ENCODE results near the gene CCR7.

Gene CCR7

GRCh38 chr17:40531051-40531991, 34.0 kb downstream of the CCR7 start:
- no peak for TF ChIP-seq CTCF (conservative IDR thresholded peaks at IDR 0.05; ENCODE audit: low read depth)
- DNase-seq (ENCODE audit: low spot score), result no peak
- peak overlapping the region; percentile 74 for H3K27ac ChIP-seq
- ChIA-PET CTCF (interaction anchor here (0.6 to 1.1 kb wide), 3 partner anchors 30 to 55 kb away, joined by 3 to 4 read pairs (median 4); no protein-coding TSS in a partner anchor), POLR2A (ENCODE audit: low non-redundant PET) (interaction anchor here (1.0 to 1.9 kb wide), 3 partner anchors 30 to 31 kb away, joined by 3 to 4 read pairs (median 3); partner anchors contain the start of gene TNS4)

- CTCF ChIA-PET, result interaction anchor here (0.6 to 0.9 kb wide), 2 partner anchors 12 to 31 kb away, joined by 3 read pairs; no protein-coding TSS in a partner anchor
- no peak for TF ChIP-seq CTCF (conservative IDR thresholded peaks at IDR 0.05; ENCODE audit: low read depth)
- peak overlapping the region; percentile 74 for H3K27ac ChIP-seq
- POLR2A ChIA-PET (ENCODE audit: low non-redundant PET), result interaction anchor here (0.6 to 1.2 kb wide), 2 partner anchors 29 to 44 kb away, joined by 3 read pairs; partner anchors contain the start of gene TNS4
- DNase-seq (ENCODE audit: low spot score), result no peak
These were observed 34.7 kb downstream of the CCR7 start for GRCh38 chr17:40530531-40530994.

GRCh38 chr17:40529991-40530390, 35.3 kb downstream of the CCR7 start:
- peak overlapping the region; percentile 74 for H3K27ac ChIP-seq
- POLR2A ChIA-PET (ENCODE audit: low non-redundant PET), result interaction anchor here (0.6 to 1.2 kb wide), 2 partner anchors 29 to 43 kb away, joined by 3 read pairs; partner anchors contain the start of gene TNS4
- TF ChIP-seq CTCF (conservative IDR thresholded peaks at IDR 0.05; ENCODE audit: low read depth), result no peak
- DNase-seq (ENCODE audit: low spot score), result no peak
- CTCF ChIA-PET, result no interaction called here

- H3K27ac ChIP-seq, result peak overlapping the region; percentile 74
- CTCF ChIA-PET, result interaction anchor here (0.6 to 0.7 kb wide), 2 partner anchors 29 to 502 kb away, joined by 3 read pairs; no protein-coding TSS in a partner anchor
- no peak for TF ChIP-seq CTCF (conservative IDR thresholded peaks at IDR 0.05; ENCODE audit: low read depth)
- DNase-seq (ENCODE audit: low spot score), result no peak
- POLR2A ChIA-PET (ENCODE audit: low non-redundant PET), result interaction anchor here (0.5 to 0.6 kb wide), 2 partner anchors 53 to 75 kb away, joined by 5 to 6 read pairs; no protein-coding TSS in a partner anchor
These were observed 36.4 kb downstream of the CCR7 start for GRCh38 chr17:40528692-40529417.

GRCh38 chr17:40526668-40527067, 38.6 kb downstream of the CCR7 start:
- no peak for TF ChIP-seq CTCF (conservative IDR thresholded peaks at IDR 0.05; ENCODE audit: low read depth)

GRCh38 chr17:40525294-40525693, 40.0 kb downstream of the CCR7 start:
- no peak overlapping the region for H3K27ac ChIP-seq
- DNase-seq (ENCODE audit: low spot score), result no peak
- TF ChIP-seq CTCF (conservative IDR thresholded peaks at IDR 0.05; ENCODE audit: low read depth), result no peak
- POLR2A ChIA-PET (ENCODE audit: low non-redundant PET), result no interaction called here
- CTCF ChIA-PET, result no interaction called here

More at GRCh38 chr17:40526668-40527067, 38.6 kb downstream of the CCR7 start:
- POLR2A ChIA-PET (ENCODE audit: low non-redundant PET), result no interaction called here
- peak overlapping the region; percentile 61 for H3K27ac ChIP-seq
- CTCF ChIA-PET, result no interaction called here
- no peak for DNase-seq (ENCODE audit: low spot score)

Measured in RWPE1 (cell line).